SK-N-SH treated with all-trans-retinoic acid at 6 μM for 48 hours (cell line): ENCODE data around the gene AMOT.

Experiments
- ATAC-seq: fragments of 200-7000 bp; cut with Tn5 transposase; 3 replicates; pipeline ENCODE4 v1.9.1; 2020; ENCODE audit warnings: mild to moderate bottlenecking, moderate library complexity
- ARNTL ChIP-seq: fragments of 450-650 bp; formaldehyde crosslinking; IDR thresholded peaks from 2 replicates; pipeline ENCODE4 v1.5.0; 2020; ENCODE audit warnings: low read depth, mild to moderate bottlenecking, moderate library complexity, borderline replicate concordance
- BACH2 ChIP-seq: fragments of 250-450 bp; sonication (Bioruptor Pico); IDR thresholded peaks from 2 replicates; pipeline ENCODE4 v1.9.0; 2021; ENCODE audit warnings: mild to moderate bottlenecking, borderline replicate concordance
- CREB5 ChIP-seq: fragments of 250-450 bp; sonication (Bioruptor Pico); IDR thresholded peaks from 2 replicates; pipeline ENCODE4 v1.5.1; 2020; ENCODE audit warnings: low read depth, mild to moderate bottlenecking, moderate library complexity
- CSDC2 ChIP-seq: fragments of 250-450 bp; sonication (Bioruptor Pico); IDR thresholded peaks from 2 replicates; pipeline ENCODE4 v1.5.0; 2020; ENCODE audit warnings: mild to moderate bottlenecking, moderate library complexity
- CSRNP3 ChIP-seq: fragments of 250-450 bp; sonication (Bioruptor Pico); IDR thresholded peaks from 2 replicates; pipeline ENCODE4 v1.5.1; 2021; ENCODE audit warnings: mild to moderate bottlenecking, moderate library complexity
- ESRRG ChIP-seq: fragments of 250-450 bp; sonication (Bioruptor Pico); IDR thresholded peaks from 2 replicates; pipeline ENCODE4 v1.6.1; 2021; ENCODE audit warnings: mild to moderate bottlenecking
- GLIS3 ChIP-seq: fragments of 250-450 bp; sonication (Bioruptor Pico); IDR thresholded peaks from 2 replicates; pipeline ENCODE4 v1.5.0; 2020; ENCODE audit warnings: mild to moderate bottlenecking, moderate library complexity
- ISL1 ChIP-seq: fragments of 250-450 bp; sonication (Bioruptor Pico); IDR thresholded peaks from 2 replicates; pipeline ENCODE4 v2.1.2; 2022; ENCODE audit warnings: mild to moderate bottlenecking, moderate library complexity
- OSR1 ChIP-seq: fragments of 250-450 bp; sonication (Bioruptor Pico); IDR thresholded peaks from 2 replicates; pipeline ENCODE4 v1.8.0; 2022; ENCODE audit warnings: moderate library complexity, mild to moderate bottlenecking, inconsistent platforms
- PATZ1 ChIP-seq: fragments of 250-450 bp; sonication (Bioruptor Pico); IDR thresholded peaks from 2 replicates; pipeline ENCODE4 v1.8.0; 2020; ENCODE audit warnings: mild to moderate bottlenecking, moderate library complexity, borderline replicate concordance
- POU6F1 ChIP-seq: fragments of 250-450 bp; sonication (Bioruptor Pico); IDR thresholded peaks from 2 replicates; pipeline ENCODE4 v1.8.0; 2021; ENCODE audit warnings: low read depth, mild to moderate bottlenecking, moderate library complexity, borderline replicate concordance
- PPARA ChIP-seq: fragments of 250-450 bp; sonication (Bioruptor Pico); IDR thresholded peaks from 2 replicates; pipeline ENCODE4 v1.5.0; 2020; ENCODE audit warnings: mild to moderate bottlenecking, borderline replicate concordance
- RARB ChIP-seq: fragments of 250-450 bp; sonication (Bioruptor Pico); IDR thresholded peaks from 2 replicates; pipeline ENCODE4 v1.8.0; 2021; ENCODE audit warnings: mild to moderate bottlenecking, moderate library complexity
- SNAI2 ChIP-seq: fragments of 250-450 bp; sonication (Bioruptor Pico); IDR thresholded peaks from 2 replicates; pipeline ENCODE4 v1.5.0; 2020; ENCODE audit warnings: mild to moderate bottlenecking, moderate library complexity
- TCF4 ChIP-seq: fragments of 250-450 bp; sonication (Bioruptor Pico); IDR thresholded peaks from 2 replicates; pipeline ENCODE4 v1.8.0; 2021; ENCODE audit warnings: mild to moderate bottlenecking, moderate library complexity, borderline replicate concordance
- TOX ChIP-seq: fragments of 250-450 bp; sonication (Bioruptor Pico); IDR thresholded peaks from 2 replicates; pipeline ENCODE4 v1.8.0; 2021; ENCODE audit warnings: mild to moderate bottlenecking, moderate library complexity, borderline replicate concordance
- TSHZ2 ChIP-seq: fragments of 250-450 bp; sonication (Bioruptor Pico); IDR thresholded peaks from 2 replicates; pipeline ENCODE4 v1.5.0; 2020; ENCODE audit warnings: mild to moderate bottlenecking, moderate library complexity
- ZC3H10 ChIP-seq: fragments of 250-450 bp; sonication (Bioruptor Pico); IDR thresholded peaks from 2 replicates; pipeline ENCODE4 v1.5.1; 2021; ENCODE audit warnings: mild to moderate bottlenecking, moderate library complexity
- ZFP3 ChIP-seq: fragments of 250-450 bp; sonication (Bioruptor Pico); IDR thresholded peaks from 2 replicates; pipeline ENCODE4 v1.5.0; 2020; ENCODE audit warnings: mild to moderate bottlenecking, moderate library complexity
- ZFP30 ChIP-seq: fragments of 450-650 bp; formaldehyde crosslinking; IDR thresholded peaks from 2 replicates; pipeline ENCODE4 v1.5.0; 2022; ENCODE audit warnings: mild to moderate bottlenecking, moderate library complexity
- ZNF565 ChIP-seq: fragments of 450-650 bp; formaldehyde crosslinking; conservative IDR thresholded peaks from 2 replicates; pipeline ENCODE4 v1.5.0; 2020; ENCODE audit warnings: low read depth, mild to moderate bottlenecking, moderate library complexity
- ZNF70 ChIP-seq: fragments of 450-650 bp; formaldehyde crosslinking; IDR thresholded peaks from 2 replicates; pipeline ENCODE4 v1.5.0; 2020; ENCODE audit warnings: mild to moderate bottlenecking, moderate library complexity
- ZNF8 ChIP-seq: fragments of 450-650 bp; formaldehyde crosslinking; IDR thresholded peaks from 2 replicates; pipeline ENCODE4 v1.5.0; 2020; ENCODE audit warnings: mild to moderate bottlenecking, moderate library complexity

Gene AMOT

GRCh38 chrX:112834031-112834845 lies 6.4 kb downstream of the AMOT start:
- TF ChIP-seq ESRRG (CRISPR knock-in tag) (peak; percentile 48; the same call in 1 of the 2 replicates), PPARA (no peak), TOX (CRISPR knock-in tag) (peak; percentile 76; the same call in 1 of the 2 replicates), TSHZ2 (no peak), ZFP3 (CRISPR knock-in tag) (peak; percentile 49; the same call in 1 of the 2 replicates), ARNTL (CRISPR knock-in tag) (no peak), TCF4 (CRISPR knock-in tag) (peak; percentile 92), CSRNP3 (peak; percentile 78; the same call in 1 of the 2 replicates), ZNF70 (CRISPR knock-in tag) (no peak), ZC3H10 (no peak), GLIS3 (no peak), RARB (no peak), CSDC2 (CRISPR knock-in tag) (no peak), POU6F1 (CRISPR knock-in tag) (no peak), ZFP30 (CRISPR knock-in tag) (no peak), SNAI2 (CRISPR knock-in tag) (no peak), OSR1 (CRISPR knock-in tag) (no peak), CREB5 (CRISPR knock-in tag) (peak; percentile 86), BACH2 (CRISPR knock-in tag) (no peak), ISL1 (CRISPR knock-in tag) (peak; percentile 87), ZNF565 (CRISPR knock-in tag) (no peak), ZNF8 (CRISPR knock-in tag) (no peak), PATZ1 (peak; percentile 83)
- peak; percentile 93 for ATAC-seq

- peak; percentile 10; the same call in 1 of the 3 replicates for ATAC-seq
These were observed 8.0 kb downstream of the AMOT start for GRCh38 chrX:112832481-112833095.

More at GRCh38 chrX:112832481-112833095, 8.0 kb downstream of the AMOT start:
- no peak for TF ChIP-seq ESRRG (CRISPR knock-in tag)
- peak; percentile 94; the same call in 1 of the 2 replicates for TF ChIP-seq SNAI2 (CRISPR knock-in tag)
- TF ChIP-seq BACH2 (CRISPR knock-in tag) = no peak
- no peak for TF ChIP-seq TOX (CRISPR knock-in tag)
